ENCODE results near the gene RTL3. TPM values are rescaled to one million over a fixed set of nuclear protein-coding genes. Genes with fewer than 3 reads are reported as not detected.
"Not testable (repeated sequence)": the region's sequence is repeated elsewhere in the genome, so short reads cannot be mapped to it uniquely, and the experiment has no call there.

RTL3 gene
- total and polyA plus RNA-seq, 3 experiments from 2014 or later, result not detected

- H3K4me3 Mint-ChIP-seq, result no peak overlapping the region
- peaks cover 7% of the 10 kb centered on the region for H3K9me3 ChIP-seq (ENCODE audit: low read length)
- no peaks in the 10 kb centered on the region for H3K4me1 ChIP-seq (ENCODE audit: insufficient read depth, low read length)
- POLR2A ChIA-PET, result no interaction called here
- no peaks in the 10 kb centered on the region for H3K27me3 ChIP-seq (ENCODE audit: insufficient read depth, low read length, poor library complexity, severe bottlenecking)
- H3K27ac ChIP-seq (ENCODE audit: low read depth, low read length), result no peak overlapping the region
- peaks cover 8 to 19% (median 14%) of the 10 kb centered on the region in 5 donors for H3K9me3 Mint-ChIP-seq
- no peak for DNase-seq
- no peaks in the 10 kb centered on the region for H3K36me3 ChIP-seq (ENCODE audit: insufficient read depth, low read length)
- CTCF ChIA-PET, result no interaction called here
- peaks cover 8 to 10% (median 9%) of the 10 kb centered on the region in 3 donors for H3K4me1 Mint-ChIP-seq
- no peak overlapping the region for H3K4me3 ChIP-seq (ENCODE audit: low read length)
- H3K36me3 Mint-ChIP-seq, result peaks cover 0 to 4% (median 0%) of the 10 kb centered on the region in 3 donors
- peaks cover 0 to 4% of the 10 kb centered on the region in 2 donors for H3K27me3 Mint-ChIP-seq
- no peak overlapping the region for H3K27ac Mint-ChIP-seq
Observed at GRCh38 chrX:78643096-78643495, 16.0 kb downstream of the RTL3 start.

GRCh38 chrX:78636096-78636495 is 23.0 kb downstream of the RTL3 start:
- CTCF ChIA-PET; H3K4me1 Mint-ChIP-seq; H3K27me3 Mint-ChIP-seq; H3K4me1 ChIP-seq (ENCODE audit: insufficient read depth, low read length); H3K4me3 ChIP-seq (ENCODE audit: low read length); H3K27ac ChIP-seq (ENCODE audit: low read depth, low read length); H3K36me3 ChIP-seq (ENCODE audit: insufficient read depth, low read length); H3K4me3 Mint-ChIP-seq; H3K27me3 ChIP-seq (ENCODE audit: insufficient read depth, low read length, poor library complexity, severe bottlenecking); POLR2A ChIA-PET; H3K27ac Mint-ChIP-seq; H3K36me3 Mint-ChIP-seq; DNase-seq; H3K9me3 Mint-ChIP-seq; H3K9me3 ChIP-seq (ENCODE audit: low read length): not testable (repeated sequence)

- H3K27ac ChIP-seq (ENCODE audit: low read depth, low read length), result no peak overlapping the region
- DNase-seq, result no peak
- no peaks in the 10 kb centered on the region for H3K27me3 ChIP-seq (ENCODE audit: insufficient read depth, low read length, poor library complexity, severe bottlenecking)
- H3K27me3 Mint-ChIP-seq, result peaks cover 0 to 8% of the 10 kb centered on the region in 2 donors
- no peaks in the 10 kb centered on the region for H3K36me3 ChIP-seq (ENCODE audit: insufficient read depth, low read length)
- peaks cover 2 to 24% (median 18%) of the 10 kb centered on the region in 3 donors for H3K4me1 Mint-ChIP-seq
- H3K9me3 Mint-ChIP-seq, result no peaks in the 10 kb centered on the region
- H3K4me3 ChIP-seq (ENCODE audit: low read length), result no peak overlapping the region
- CTCF ChIA-PET, result no interaction called here
- POLR2A ChIA-PET, result no interaction called here
- no peaks in the 10 kb centered on the region for H3K4me1 ChIP-seq (ENCODE audit: insufficient read depth, low read length)
- H3K36me3 Mint-ChIP-seq, result no peaks in the 10 kb centered on the region
- H3K4me3 Mint-ChIP-seq, result no peak overlapping the region
- no peaks in the 10 kb centered on the region for H3K9me3 ChIP-seq (ENCODE audit: low read length)
- H3K27ac Mint-ChIP-seq, result no peak overlapping the region
Observed at GRCh38 chrX:78624962-78625909, 33.9 kb downstream of the RTL3 start.

GRCh38 chrX:78624426-78624825 is 34.7 kb downstream of the RTL3 start:
- H3K27me3 Mint-ChIP-seq, result peaks cover 0 to 8% of the 10 kb centered on the region in 2 donors
- H3K4me3 Mint-ChIP-seq, result no peak overlapping the region
- no peaks in the 10 kb centered on the region for H3K36me3 Mint-ChIP-seq
- H3K4me3 ChIP-seq (ENCODE audit: low read length), result no peak overlapping the region
- ChIA-PET POLR2A (no interaction called here), CTCF (no interaction called here)
- no peak overlapping the region for H3K27ac Mint-ChIP-seq
- H3K36me3 ChIP-seq (ENCODE audit: insufficient read depth, low read length), result no peaks in the 10 kb centered on the region
- no peak for DNase-seq
- H3K27ac ChIP-seq (ENCODE audit: low read depth, low read length), result no peak overlapping the region
- no peaks in the 10 kb centered on the region for H3K9me3 ChIP-seq (ENCODE audit: low read length)
- H3K27me3 ChIP-seq (ENCODE audit: insufficient read depth, low read length, poor library complexity, severe bottlenecking), result no peaks in the 10 kb centered on the region
- H3K9me3 Mint-ChIP-seq, result no peaks in the 10 kb centered on the region
- H3K4me1 Mint-ChIP-seq, result peaks cover 2 to 24% (median 18%) of the 10 kb centered on the region in 3 donors
- H3K4me1 ChIP-seq (ENCODE audit: insufficient read depth, low read length), result no peaks in the 10 kb centered on the region

DNA sequence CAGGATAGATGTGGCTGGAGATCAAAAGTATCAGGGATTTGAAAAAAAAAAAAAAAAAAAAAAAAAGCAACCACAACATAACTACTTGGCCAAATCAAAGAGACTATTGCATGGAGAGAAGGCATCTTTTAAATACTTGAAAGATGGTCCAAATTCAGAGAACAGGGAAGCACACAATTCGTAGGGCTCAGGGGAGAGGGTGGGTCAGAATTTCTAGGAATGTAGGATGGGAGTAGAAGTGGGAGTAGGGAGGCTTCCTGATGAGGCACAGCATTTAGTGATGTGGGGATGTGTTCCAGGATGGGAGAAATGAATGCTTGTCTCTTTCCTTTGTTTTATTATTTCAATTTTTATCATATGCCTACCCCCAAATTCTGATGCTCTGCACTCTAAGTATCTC is 36.3 kb downstream of the RTL3 start:
- peaks cover 0 to 8% of the 10 kb centered on the region in 2 donors for H3K27me3 Mint-ChIP-seq
- DNase-seq, result no peak
- no peaks in the 10 kb centered on the region for H3K36me3 Mint-ChIP-seq
- H3K9me3 ChIP-seq (ENCODE audit: low read length), result no peaks in the 10 kb centered on the region
- ChIA-PET POLR2A (no interaction called here), CTCF (no interaction called here)
- H3K4me3 ChIP-seq (ENCODE audit: low read length), result no peak overlapping the region
- no peaks in the 10 kb centered on the region for H3K4me1 ChIP-seq (ENCODE audit: insufficient read depth, low read length)
- peaks cover 2 to 24% (median 18%) of the 10 kb centered on the region in 3 donors for H3K4me1 Mint-ChIP-seq
- H3K27ac Mint-ChIP-seq, result no peak overlapping the region
- H3K36me3 ChIP-seq (ENCODE audit: insufficient read depth, low read length), result no peaks in the 10 kb centered on the region
- H3K9me3 Mint-ChIP-seq, result no peaks in the 10 kb centered on the region
- H3K27ac ChIP-seq (ENCODE audit: low read depth, low read length), result no peak overlapping the region
- no peak overlapping the region for H3K4me3 Mint-ChIP-seq
- no peaks in the 10 kb centered on the region for H3K27me3 ChIP-seq (ENCODE audit: insufficient read depth, low read length, poor library complexity, severe bottlenecking)

- Histone ChIP-seq H3K9me3 (ENCODE audit: low read length) (no peaks in the 10 kb centered on the region), H3K36me3 (ENCODE audit: insufficient read depth, low read length) (no peaks in the 10 kb centered on the region), H3K4me3 (ENCODE audit: low read length) (no peak overlapping the region), H3K27me3 (ENCODE audit: insufficient read depth, low read length, poor library complexity, severe bottlenecking) (no peaks in the 10 kb centered on the region), H3K4me1 (ENCODE audit: insufficient read depth, low read length) (no peaks in the 10 kb centered on the region), H3K27ac (ENCODE audit: low read depth, low read length) (no peak overlapping the region)
- DNase-seq, result no peak
- CTCF ChIA-PET, result no interaction called here
- no peaks in the 10 kb centered on the region for H3K36me3 Mint-ChIP-seq
- H3K4me1 Mint-ChIP-seq, result peaks cover 0 to under 1% (median 0%) of the 10 kb centered on the region in 3 donors
- H3K9me3 Mint-ChIP-seq, result no peaks in the 10 kb centered on the region
- no peak overlapping the region for H3K27ac Mint-ChIP-seq
- H3K27me3 Mint-ChIP-seq, result peaks cover 0 to 6% of the 10 kb centered on the region in 2 donors
- no peak overlapping the region for H3K4me3 Mint-ChIP-seq
- POLR2A ChIA-PET, result no interaction called here
Observed at GRCh38 chrX:78619834-78620233, 39.3 kb downstream of the RTL3 start.

DNA sequence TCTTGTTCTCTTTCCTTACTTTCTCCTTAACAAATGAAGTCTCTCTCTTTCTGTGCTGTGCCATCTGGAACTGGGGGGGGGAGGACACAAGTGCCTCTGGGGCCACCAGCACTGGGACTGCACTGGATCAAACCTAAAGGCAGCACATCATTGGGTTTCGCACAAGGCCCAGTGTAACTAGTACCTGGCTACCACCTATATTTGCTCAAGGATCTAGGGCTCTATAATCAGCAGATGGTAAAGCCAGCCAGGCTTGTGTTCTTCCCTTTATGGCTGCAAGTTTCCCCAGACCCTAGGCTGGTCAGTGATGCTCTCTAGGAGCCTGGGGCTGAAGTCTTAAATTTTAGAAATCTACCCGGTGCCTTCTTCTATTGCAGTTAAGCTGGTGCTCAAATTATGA is 40.1 kb downstream of the RTL3 start:
- DNase-seq, result no peak
- POLR2A ChIA-PET, result no interaction called here

GRCh38 chrX:78614264-78614663 is 44.9 kb downstream of the RTL3 start:
- Histone ChIP-seq H3K4me3 (ENCODE audit: low read length) (no peak overlapping the region), H3K9me3 (ENCODE audit: low read length) (no peaks in the 10 kb centered on the region), H3K27ac (ENCODE audit: low read depth, low read length) (no peak overlapping the region), H3K36me3 (ENCODE audit: insufficient read depth, low read length) (no peaks in the 10 kb centered on the region), H3K27me3 (ENCODE audit: insufficient read depth, low read length, poor library complexity, severe bottlenecking) (no peaks in the 10 kb centered on the region), H3K4me1 (ENCODE audit: insufficient read depth, low read length) (no peaks in the 10 kb centered on the region)
- no peaks in the 10 kb centered on the region for H3K4me1 Mint-ChIP-seq
- no peaks in the 10 kb centered on the region for H3K27me3 Mint-ChIP-seq
- ChIA-PET POLR2A (no interaction called here), CTCF (no interaction called here)
- no peak for DNase-seq
- no peaks in the 10 kb centered on the region for H3K9me3 Mint-ChIP-seq
- H3K27ac Mint-ChIP-seq, result no peak overlapping the region
- H3K4me3 Mint-ChIP-seq, result no peak overlapping the region
- H3K36me3 Mint-ChIP-seq, result no peaks in the 10 kb centered on the region

More for the DNA sequence above, 40.1 kb downstream of the RTL3 start:
- Mint-ChIP-seq H3K4me1 (no peaks in the 10 kb centered on the region), H3K9me3 (no peaks in the 10 kb centered on the region), H3K27me3 (peaks cover 0 to 6% of the 10 kb centered on the region in 2 donors), H3K36me3 (no peaks in the 10 kb centered on the region), H3K27ac (peak overlapping the region in 1 of 8 donors; percentile 19), H3K4me3 (no peak overlapping the region)
- CTCF ChIA-PET, result no interaction called here
- H3K27me3 ChIP-seq (ENCODE audit: insufficient read depth, low read length, poor library complexity, severe bottlenecking), result no peaks in the 10 kb centered on the region
- no peaks in the 10 kb centered on the region for H3K36me3 ChIP-seq (ENCODE audit: insufficient read depth, low read length)
- no peak overlapping the region for H3K4me3 ChIP-seq (ENCODE audit: low read length)
- H3K4me1 ChIP-seq (ENCODE audit: insufficient read depth, low read length), result no peaks in the 10 kb centered on the region
- H3K27ac ChIP-seq (ENCODE audit: low read depth, low read length), result no peak overlapping the region
- no peaks in the 10 kb centered on the region for H3K9me3 ChIP-seq (ENCODE audit: low read length)

Measured in CD8-positive, alpha-beta memory T cell (primary cell).